Measurements from ENCODE around the gene MANBA. TPM values are rescaled to one million over a fixed set of nuclear protein-coding genes. Genes with fewer than 3 reads are reported as not detected.
"Not testable (repeated sequence)": the region's sequence is repeated elsewhere in the genome, so short reads cannot be mapped to it uniquely, and the experiment has no call there.

MANBA gene
- total RNA-seq, 6 experiments from 2014 or later: 11.3 to 18.2 (median 13.9) TPM

- H3K36me3 ChIP-seq: no peaks in the 10 kb centered on the region
- 100% methylated on average over 1 of the region's 1 CpG for WGBS (ENCODE audit: insufficient coverage, low coverage, low lambda C conversion rate, missing lambda C conversion rate)
- intact Hi-C loops (cut with DNase I): no loop called here
- H3K27me3 ChIP-seq: no peaks in the 10 kb centered on the region
- H3K4me3 ChIP-seq: no peak overlapping the region
- ATAC-seq (no peak), DNase-seq (no peak)
- peaks cover 0 to 23% (median 0%) of the 10 kb centered on the region in 4 donors for H3K4me1 ChIP-seq
- no peaks in the 10 kb centered on the region for H3K9me3 ChIP-seq
- TF ChIP-seq CTCF (IDR thresholded peaks at IDR 0.05): no peak
- no peak for TF ChIP-seq POLR2A (IDR thresholded peaks at IDR 0.05)
- no peak overlapping the region for H3K27ac ChIP-seq
Measured at GRCh38 chr4:102715057-102715456, 45.7 kb downstream of the MANBA start.

DNA sequence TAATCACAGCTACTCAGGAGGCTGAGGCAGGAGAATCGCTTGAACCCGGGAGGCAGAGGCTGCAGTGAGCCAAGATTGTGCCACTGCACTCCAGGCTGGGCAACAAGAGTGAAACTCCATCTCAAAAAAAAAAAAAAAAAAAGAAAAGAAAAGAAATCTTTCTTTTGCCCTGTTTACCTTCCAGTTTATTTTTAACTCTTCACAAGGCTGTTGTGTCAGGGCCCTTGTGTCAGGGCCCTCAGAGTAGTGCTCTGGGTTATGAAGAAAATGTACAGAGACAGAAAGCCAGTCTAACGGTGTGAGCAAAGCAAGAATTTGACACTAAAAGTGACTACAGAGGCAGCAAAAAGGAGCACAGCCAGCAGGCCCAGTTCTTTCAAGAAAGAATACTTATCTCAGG lies 47.0 kb downstream of the MANBA start:
- peaks cover 0 to 23% (median 0%) of the 10 kb centered on the region in 4 donors for H3K4me1 ChIP-seq
- DNase-seq; H3K36me3 ChIP-seq; H3K9me3 ChIP-seq; H3K27me3 ChIP-seq; H3K4me3 ChIP-seq; intact Hi-C loops (cut with DNase I); ATAC-seq; H3K27ac ChIP-seq: not testable (repeated sequence)
- WGBS (ENCODE audit: insufficient coverage, low coverage, low lambda C conversion rate, missing lambda C conversion rate): 93% methylated on average over 2 of the region's 3 CpGs

GRCh38 chr4:102713096-102713495 lies 47.7 kb downstream of the MANBA start:
- peak in 3 of 4 donors; percentile 58 to 84 (median 70) for ATAC-seq

DNA sequence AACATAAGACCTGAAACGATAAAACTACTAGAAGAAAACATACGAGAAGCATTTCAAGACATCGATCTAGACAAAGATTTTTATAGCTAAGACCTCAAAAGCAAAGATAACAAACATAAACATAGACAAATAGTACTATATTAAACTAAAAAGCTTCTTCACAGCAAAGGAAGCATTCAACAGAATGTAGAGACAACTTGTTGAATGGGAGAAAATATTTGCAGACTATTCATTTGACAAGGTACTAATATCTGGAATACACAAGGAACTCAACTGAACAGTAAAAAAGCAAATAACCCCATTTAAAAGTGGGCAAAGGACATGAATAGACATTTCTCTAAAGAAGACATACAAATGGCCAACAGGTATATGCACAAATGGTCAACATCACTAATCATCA lies 49.8 kb downstream of the MANBA start:
- H3K9me3 ChIP-seq: no peaks in the 10 kb centered on the region
- no peak for ATAC-seq
- H3K27me3 ChIP-seq: no peaks in the 10 kb centered on the region
- TF ChIP-seq CTCF (IDR thresholded peaks at IDR 0.05) (no peak), POLR2A (IDR thresholded peaks at IDR 0.05) (no peak)
- WGBS (ENCODE audit: insufficient coverage, low coverage, low lambda C conversion rate, missing lambda C conversion rate): 94% methylated on average over 3 of the region's 3 CpGs
- H3K4me1 ChIP-seq: peaks cover 0 to 9% (median 0%) of the 10 kb centered on the region in 4 donors
- intact Hi-C loops (cut with DNase I): no loop called here
- H3K27ac ChIP-seq: no peak overlapping the region
- no peak overlapping the region for H3K4me3 ChIP-seq
- DNase-seq: no peak
- H3K36me3 ChIP-seq: no peaks in the 10 kb centered on the region

More at GRCh38 chr4:102713096-102713495, 47.7 kb downstream of the MANBA start:
- Histone ChIP-seq H3K4me1 (peaks cover 0 to 20% (median 0%) of the 10 kb centered on the region in 4 donors), H3K27ac (no peak overlapping the region), H3K36me3 (no peaks in the 10 kb centered on the region), H3K4me3 (no peak overlapping the region), H3K9me3 (no peaks in the 10 kb centered on the region), H3K27me3 (no peaks in the 10 kb centered on the region)
- 33% methylated on average over 3 of the region's 3 CpGs for WGBS (ENCODE audit: insufficient coverage, low coverage, low lambda C conversion rate, missing lambda C conversion rate)
- TF ChIP-seq CTCF (IDR thresholded peaks at IDR 0.05): no peak
- no peak for TF ChIP-seq POLR2A (IDR thresholded peaks at IDR 0.05)
- no peak for DNase-seq
- intact Hi-C loops (cut with DNase I): no loop called here

DNA sequence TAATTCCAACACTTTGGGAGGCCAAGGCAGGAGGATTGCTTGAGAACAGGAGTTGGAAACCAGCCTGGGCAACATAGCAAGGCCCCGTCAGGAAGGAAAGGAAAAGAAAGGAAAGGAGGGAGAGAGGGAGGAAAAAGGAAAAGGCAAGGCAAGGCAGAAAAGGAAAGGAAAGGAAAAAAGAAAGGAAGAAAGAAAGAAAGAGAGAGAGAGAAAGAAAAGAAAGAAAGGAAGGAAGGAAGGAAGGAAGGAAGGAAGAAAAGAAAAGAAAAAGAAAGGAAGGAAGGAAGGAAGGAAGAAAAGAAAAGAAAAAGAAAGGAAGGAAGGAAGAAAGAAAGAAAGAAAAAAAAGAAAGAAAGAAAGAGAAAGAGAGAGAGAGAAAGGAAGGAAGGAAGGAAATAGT lies 51.7 kb downstream of the MANBA start:
- H3K4me3 ChIP-seq; DNase-seq; H3K36me3 ChIP-seq; H3K27me3 ChIP-seq; H3K4me1 ChIP-seq; H3K27ac ChIP-seq; intact Hi-C loops (cut with DNase I); ATAC-seq; H3K9me3 ChIP-seq: not testable (repeated sequence)
- WGBS (ENCODE audit: insufficient coverage, low coverage, low lambda C conversion rate, missing lambda C conversion rate): no CpG with 5 or more reads among the region's 1 CpG

- Histone ChIP-seq H3K4me3 (no peak overlapping the region), H3K9me3 (no peaks in the 10 kb centered on the region), H3K27ac (no peak overlapping the region), H3K36me3 (no peaks in the 10 kb centered on the region), H3K4me1 (no peaks in the 10 kb centered on the region), H3K27me3 (no peaks in the 10 kb centered on the region)
- intact Hi-C loops (cut with DNase I): no loop called here
- WGBS (ENCODE audit: insufficient coverage, low coverage, low lambda C conversion rate, missing lambda C conversion rate): 67% methylated on average over 1 of the region's 1 CpG
- TF ChIP-seq POLR2A (IDR thresholded peaks at IDR 0.05): no peak
- no peak for TF ChIP-seq CTCF (IDR thresholded peaks at IDR 0.05)
- no peak for ATAC-seq
- no peak for DNase-seq
Measured at GRCh38 chr4:102707150-102707549, 53.6 kb downstream of the MANBA start.
